ENCODE measurements around the gene BEGAIN. TPM values are rescaled to one million over a fixed set of nuclear protein-coding genes. Genes with fewer than 3 reads are reported as not detected.

Gene BEGAIN
- total RNA-seq, 2 donors from 2014 or later = 0.56 to 1.2 TPM

GRCh38 chr14:100543471-100544455 lies 43.5 kb downstream of the BEGAIN start:
- DNase-seq (ENCODE audit: low spot score) = no peak
- intact Hi-C loops (cut with DNase I) = no loop called here

GRCh38 chr14:100542619-100543205 lies 44.5 kb downstream of the BEGAIN start:
- intact Hi-C loops (cut with DNase I) = no loop called here
- peak; percentile 59 for DNase-seq (ENCODE audit: low spot score)

- intact Hi-C loops (cut with DNase I) = no loop called here
- peak; percentile 79 for DNase-seq (ENCODE audit: low spot score)
Measured at GRCh38 chr14:100541621-100542560, 45.3 kb downstream of the BEGAIN start.

- DNase-seq (ENCODE audit: low spot score) = peak; percentile 77
- intact Hi-C loops (cut with DNase I) = no loop called here
Measured at GRCh38 chr14:100540926-100541620, 46.1 kb downstream of the BEGAIN start.

- intact Hi-C loops (cut with DNase I) = no loop called here
- DNase-seq (ENCODE audit: low spot score) = peak; percentile 63
Measured at GRCh38 chr14:100540141-100540925, 46.9 kb downstream of the BEGAIN start.

- peak; percentile 58 for DNase-seq (ENCODE audit: low spot score)
- intact Hi-C loops (cut with DNase I) = no loop called here
Measured at GRCh38 chr14:100539766-100540140, 47.5 kb downstream of the BEGAIN start.

GRCh38 chr14:100539003-100539660 lies 48.1 kb downstream of the BEGAIN start:
- intact Hi-C loops (cut with DNase I) = no loop called here
- DNase-seq (ENCODE audit: low spot score) = peak; percentile 81

- intact Hi-C loops (cut with DNase I) = no loop called here
- DNase-seq (ENCODE audit: low spot score) = peak; percentile 59
Measured at GRCh38 chr14:100538351-100539002, 48.7 kb downstream of the BEGAIN start.

GRCh38 chr14:100537446-100538350 lies 49.5 kb downstream of the BEGAIN start:
- intact Hi-C loops (cut with DNase I) = no loop called here
- DNase-seq (ENCODE audit: low spot score) = peak; percentile 79

GRCh38 chr14:100536721-100537445 lies 50.3 kb downstream of the BEGAIN start:
- DNase-seq (ENCODE audit: low spot score) = peak; percentile 56
- intact Hi-C loops (cut with DNase I) = no loop called here

- intact Hi-C loops (cut with DNase I) = no loop called here
- peak; percentile 62 for DNase-seq (ENCODE audit: low spot score)
Measured at GRCh38 chr14:100536121-100536510, 51.1 kb downstream of the BEGAIN start.

GRCh38 chr14:100535287-100536120 lies 51.7 kb downstream of the BEGAIN start:
- peak; percentile 65 for DNase-seq (ENCODE audit: low spot score)

GRCh38 chr14:100534528-100535286 lies 52.5 kb downstream of the BEGAIN start:
- DNase-seq (ENCODE audit: low spot score) = peak; percentile 60
- intact Hi-C loops (cut with DNase I) = no loop called here

More at GRCh38 chr14:100535287-100536120, 51.7 kb downstream of the BEGAIN start:
- intact Hi-C loops (cut with DNase I) = no loop called here
